Measurements from ENCODE around the gene RRP9. TPM values are rescaled to one million over a fixed set of nuclear protein-coding genes. Genes with fewer than 3 reads are reported as not detected.
A peak's percentile ranks its signal among the peaks of the same experiment; 100 is the strongest.

The RRP9 gene
- total RNA-seq, 1 experiment from 2014 or later, result 49.9 TPM

DNA sequence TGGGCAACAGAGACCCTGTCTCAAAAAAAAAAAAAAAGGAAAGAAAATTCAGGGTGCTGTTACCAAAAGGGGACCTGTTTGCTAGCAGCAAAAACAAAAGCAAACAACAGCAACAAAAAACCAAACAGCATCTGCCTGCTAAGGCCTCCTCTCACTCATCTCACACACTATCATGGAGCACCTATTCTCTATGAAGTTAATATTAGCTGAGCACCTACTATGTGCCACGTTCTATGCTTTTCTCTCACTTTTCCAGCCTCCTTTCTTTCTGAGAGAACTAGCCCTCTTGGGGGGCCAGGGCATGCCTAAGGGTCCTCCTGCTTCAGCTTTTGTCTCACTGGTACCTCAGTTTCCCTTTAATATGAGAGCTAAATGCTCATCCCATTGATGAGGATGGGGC lies 13.0 kb upstream of the RRP9 start (continued):
- TF ChIP-seq EMX1 (CRISPR knock-in tag; IDR thresholded peaks at IDR 0.05), result no peak
- TF ChIP-seq GTF2I (CRISPR knock-in tag; conservative IDR thresholded peaks at IDR 0.05), result no peak
- TF ChIP-seq, protein P1, sequence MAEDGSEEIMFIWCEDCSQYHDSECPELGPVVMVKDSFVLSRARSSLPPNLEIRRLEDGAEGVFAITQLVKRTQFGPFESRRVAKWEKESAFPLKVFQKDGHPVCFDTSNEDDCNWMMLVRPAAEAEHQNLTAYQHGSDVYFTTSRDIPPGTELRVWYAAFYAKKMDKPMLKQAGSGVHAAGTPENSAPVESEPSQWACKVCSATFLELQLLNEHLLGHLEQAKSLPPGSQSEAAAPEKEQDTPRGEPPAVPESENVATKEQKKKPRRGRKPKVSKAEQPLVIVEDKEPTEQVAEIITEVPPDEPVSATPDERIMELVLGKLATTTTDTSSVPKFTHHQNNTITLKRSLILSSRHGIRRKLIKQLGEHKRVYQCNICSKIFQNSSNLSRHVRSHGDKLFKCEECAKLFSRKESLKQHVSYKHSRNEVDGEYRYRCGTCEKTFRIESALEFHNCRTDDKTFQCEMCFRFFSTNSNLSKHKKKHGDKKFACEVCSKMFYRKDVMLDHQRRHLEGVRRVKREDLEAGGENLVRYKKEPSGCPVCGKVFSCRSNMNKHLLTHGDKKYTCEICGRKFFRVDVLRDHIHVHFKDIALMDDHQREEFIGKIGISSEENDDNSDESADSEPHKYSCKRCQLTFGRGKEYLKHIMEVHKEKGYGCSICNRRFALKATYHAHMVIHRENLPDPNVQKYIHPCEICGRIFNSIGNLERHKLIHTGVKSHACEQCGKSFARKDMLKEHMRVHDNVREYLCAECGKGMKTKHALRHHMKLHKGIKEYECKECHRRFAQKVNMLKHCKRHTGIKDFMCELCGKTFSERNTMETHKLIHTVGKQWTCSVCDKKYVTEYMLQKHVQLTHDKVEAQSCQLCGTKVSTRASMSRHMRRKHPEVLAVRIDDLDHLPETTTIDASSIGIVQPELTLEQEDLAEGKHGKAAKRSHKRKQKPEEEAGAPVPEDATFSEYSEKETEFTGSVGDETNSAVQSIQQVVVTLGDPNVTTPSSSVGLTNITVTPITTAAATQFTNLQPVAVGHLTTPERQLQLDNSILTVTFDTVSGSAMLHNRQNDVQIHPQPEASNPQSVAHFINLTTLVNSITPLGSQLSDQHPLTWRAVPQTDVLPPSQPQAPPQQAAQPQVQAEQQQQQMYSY (CRISPR knock-in tag; IDR thresholded peaks at IDR 0.05), result no peak
- TF ChIP-seq, protein P2, sequence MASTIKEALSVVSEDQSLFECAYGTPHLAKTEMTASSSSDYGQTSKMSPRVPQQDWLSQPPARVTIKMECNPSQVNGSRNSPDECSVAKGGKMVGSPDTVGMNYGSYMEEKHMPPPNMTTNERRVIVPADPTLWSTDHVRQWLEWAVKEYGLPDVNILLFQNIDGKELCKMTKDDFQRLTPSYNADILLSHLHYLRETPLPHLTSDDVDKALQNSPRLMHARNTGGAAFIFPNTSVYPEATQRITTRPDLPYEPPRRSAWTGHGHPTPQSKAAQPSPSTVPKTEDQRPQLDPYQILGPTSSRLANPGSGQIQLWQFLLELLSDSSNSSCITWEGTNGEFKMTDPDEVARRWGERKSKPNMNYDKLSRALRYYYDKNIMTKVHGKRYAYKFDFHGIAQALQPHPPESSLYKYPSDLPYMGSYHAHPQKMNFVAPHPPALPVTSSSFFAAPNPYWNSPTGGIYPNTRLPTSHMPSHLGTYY (CRISPR knock-in tag; IDR thresholded peaks at IDR 0.05), result no peak

DNA sequence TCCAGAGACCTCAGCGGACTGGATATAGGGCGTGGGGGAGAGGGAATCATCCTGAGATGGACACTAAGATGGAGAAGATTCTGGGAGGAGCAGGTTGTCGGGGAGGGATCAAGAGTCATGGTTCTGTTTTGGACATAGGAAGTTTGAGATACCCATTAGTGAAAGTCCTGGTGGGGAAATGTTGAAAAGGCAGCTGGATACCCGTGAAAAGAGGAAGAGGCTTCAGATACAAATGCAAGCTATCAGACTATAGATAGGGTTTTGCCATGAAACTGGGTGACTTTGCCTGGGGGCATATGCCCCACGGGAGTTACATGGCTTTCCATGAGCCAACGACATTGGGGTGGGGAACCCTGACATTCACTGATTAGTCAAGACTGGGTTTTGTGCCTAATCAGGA lies 12.4 kb upstream of the RRP9 start:
- DNase-seq (ENCODE audit: low spot score) (no peak), ATAC-seq (no peak)
- Mint-ChIP-seq H3K9me3 (no peaks in the 10 kb centered on the region), H3K4me1 (peaks cover 3% of the 10 kb centered on the region; the same call in 1 of the 2 replicates), H3K27ac (no peak overlapping the region), H3K36me3 (no peaks in the 10 kb centered on the region), H3K4me3 (no peak overlapping the region), H3K27me3 (ENCODE audit: low read depth) (peaks cover 63% of the 10 kb centered on the region)
- POLR2A ChIA-PET, result interaction anchor here (0.7 to 1.0 kb wide), 2 partner anchors 12 to 15 kb away, joined by 3 to 6 read pairs; partner anchors contain the start of genes PARP3 and RRP9
- CTCF ChIA-PET, result interaction anchor here (0.7 to 2.7 kb wide), 6 partner anchors 9 to 285 kb away, joined by 3 to 8 read pairs (median 4); partner anchors contain the start of genes ABHD14A, ABHD14B and RRP9
- no peak for TF ChIP-seq ATF1 (CRISPR knock-in tag; IDR thresholded peaks at IDR 0.05)
- TF ChIP-seq, protein P3, sequence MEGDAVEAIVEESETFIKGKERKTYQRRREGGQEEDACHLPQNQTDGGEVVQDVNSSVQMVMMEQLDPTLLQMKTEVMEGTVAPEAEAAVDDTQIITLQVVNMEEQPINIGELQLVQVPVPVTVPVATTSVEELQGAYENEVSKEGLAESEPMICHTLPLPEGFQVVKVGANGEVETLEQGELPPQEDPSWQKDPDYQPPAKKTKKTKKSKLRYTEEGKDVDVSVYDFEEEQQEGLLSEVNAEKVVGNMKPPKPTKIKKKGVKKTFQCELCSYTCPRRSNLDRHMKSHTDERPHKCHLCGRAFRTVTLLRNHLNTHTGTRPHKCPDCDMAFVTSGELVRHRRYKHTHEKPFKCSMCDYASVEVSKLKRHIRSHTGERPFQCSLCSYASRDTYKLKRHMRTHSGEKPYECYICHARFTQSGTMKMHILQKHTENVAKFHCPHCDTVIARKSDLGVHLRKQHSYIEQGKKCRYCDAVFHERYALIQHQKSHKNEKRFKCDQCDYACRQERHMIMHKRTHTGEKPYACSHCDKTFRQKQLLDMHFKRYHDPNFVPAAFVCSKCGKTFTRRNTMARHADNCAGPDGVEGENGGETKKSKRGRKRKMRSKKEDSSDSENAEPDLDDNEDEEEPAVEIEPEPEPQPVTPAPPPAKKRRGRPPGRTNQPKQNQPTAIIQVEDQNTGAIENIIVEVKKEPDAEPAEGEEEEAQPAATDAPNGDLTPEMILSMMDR (IDR thresholded peaks at IDR 0.05), result peak; percentile 17; the same call in 1 of the 2 replicates

DNA sequence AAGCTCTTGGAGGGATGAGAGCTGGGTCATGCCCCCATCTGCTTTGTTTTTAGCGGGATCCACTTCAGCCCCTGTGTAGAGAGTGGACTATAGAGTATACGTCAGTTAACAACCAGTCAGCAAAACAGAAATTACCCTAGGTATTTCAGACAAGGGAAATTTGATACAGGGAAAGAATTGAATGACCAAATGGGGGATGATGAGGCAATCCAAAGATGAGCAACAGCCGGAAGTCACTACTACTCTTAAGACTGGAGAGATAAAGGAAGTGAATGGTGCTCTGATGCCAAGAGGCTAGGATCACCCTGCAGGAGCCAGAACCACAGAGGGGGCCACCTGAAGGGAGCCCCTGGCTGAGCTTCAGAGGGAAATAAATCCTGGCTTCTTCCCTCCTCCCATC lies 11.7 kb upstream of the RRP9 start:
- Mint-ChIP-seq H3K4me1 (peaks cover 3% of the 10 kb centered on the region; the same call in 1 of the 2 replicates), H3K36me3 (no peaks in the 10 kb centered on the region), H3K9me3 (no peaks in the 10 kb centered on the region), H3K4me3 (no peak overlapping the region), H3K27ac (no peak overlapping the region), H3K27me3 (ENCODE audit: low read depth) (peaks cover 65% of the 10 kb centered on the region)
- CTCF ChIA-PET, result interaction anchor here (1.1 to 2.7 kb wide), 4 partner anchors 8 to 22 kb away, joined by 3 to 8 read pairs (median 6); partner anchors contain the start of genes ABHD14A, ABHD14B and RRP9
- no peak for DNase-seq (ENCODE audit: low spot score)
- ATAC-seq, result no peak
- POLR2A ChIA-PET, result interaction anchor here (1.0 kb wide), 1 partner anchor 12 kb away, joined by 3 read pairs; the partner anchor contains the start of genes PARP3 and RRP9
- no peak for TF ChIP-seq SP1 (CRISPR knock-in tag; conservative IDR thresholded peaks at IDR 0.05)
- no peak for TF ChIP-seq MYBL2 (CRISPR knock-in tag; IDR thresholded peaks at IDR 0.05)
- TF ChIP-seq EMX1 (CRISPR knock-in tag; IDR thresholded peaks at IDR 0.05), result no peak
- TF ChIP-seq, protein P4, sequence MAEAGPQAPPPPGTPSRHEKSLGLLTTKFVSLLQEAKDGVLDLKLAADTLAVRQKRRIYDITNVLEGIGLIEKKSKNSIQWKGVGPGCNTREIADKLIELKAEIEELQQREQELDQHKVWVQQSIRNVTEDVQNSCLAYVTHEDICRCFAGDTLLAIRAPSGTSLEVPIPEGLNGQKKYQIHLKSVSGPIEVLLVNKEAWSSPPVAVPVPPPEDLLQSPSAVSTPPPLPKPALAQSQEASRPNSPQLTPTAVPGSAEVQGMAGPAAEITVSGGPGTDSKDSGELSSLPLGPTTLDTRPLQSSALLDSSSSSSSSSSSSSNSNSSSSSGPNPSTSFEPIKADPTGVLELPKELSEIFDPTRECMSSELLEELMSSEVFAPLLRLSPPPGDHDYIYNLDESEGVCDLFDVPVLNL (CRISPR knock-in tag; IDR thresholded peaks at IDR 0.05; ENCODE audit: borderline replicate concordance, low read depth), result no peak

DNA sequence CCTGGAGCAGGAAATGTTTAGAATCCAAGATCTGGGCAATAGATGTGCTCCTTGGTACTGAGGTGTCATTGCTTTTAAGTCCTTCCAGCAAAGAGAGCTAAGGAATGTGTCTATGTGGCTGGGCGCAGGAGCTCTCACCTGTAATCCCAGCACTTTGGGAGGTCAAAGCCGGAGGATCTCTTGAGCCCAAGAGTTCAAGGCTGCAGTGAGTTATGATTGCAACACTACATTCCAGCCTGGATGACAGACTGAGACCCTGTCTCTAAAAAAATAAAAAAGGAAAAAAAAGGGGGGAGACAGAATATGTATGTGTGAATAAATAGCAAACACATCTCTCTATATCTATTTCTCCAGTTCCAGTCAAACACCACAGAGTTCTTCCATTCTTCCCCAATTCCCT lies 9.2 kb upstream of the RRP9 start:
- ChIA-PET POLR2A (no interaction called here), CTCF (interaction anchor here (1.5 kb wide), 1 partner anchor 23 kb away, joined by 3 read pairs; the partner anchor contains the start of gene ABHD14B)
- H3K4me3 Mint-ChIP-seq, result no peak overlapping the region

More for the DNA sequence above, 9.2 kb upstream of the RRP9 start:
- Mint-ChIP-seq H3K9me3 (no peaks in the 10 kb centered on the region), H3K4me1 (no peaks in the 10 kb centered on the region), H3K27ac (no peak overlapping the region), H3K36me3 (no peaks in the 10 kb centered on the region), H3K27me3 (ENCODE audit: low read depth) (peaks cover 65% of the 10 kb centered on the region)
- TF ChIP-seq ZNF317 (CRISPR knock-in tag; IDR thresholded peaks at IDR 0.05; ENCODE audit: borderline replicate concordance, low read depth) (no peak), ELF4 (CRISPR knock-in tag; IDR thresholded peaks at IDR 0.05; ENCODE audit: low read depth) (no peak), ATF1 (CRISPR knock-in tag; IDR thresholded peaks at IDR 0.05) (no peak), PRRX2 (CRISPR knock-in tag; IDR thresholded peaks at IDR 0.05) (no peak), EMX1 (CRISPR knock-in tag; IDR thresholded peaks at IDR 0.05) (no peak), ZNF263 (CRISPR knock-in tag; IDR thresholded peaks at IDR 0.05; ENCODE audit: low read depth) (no peak), CREM (CRISPR knock-in tag; IDR thresholded peaks at IDR 0.05) (no peak), SMAD4 (CRISPR knock-in tag; IDR thresholded peaks at IDR 0.05) (no peak), GRHL2 (CRISPR knock-in tag; IDR thresholded peaks at IDR 0.05; ENCODE audit: insufficient replicate concordance, severe bottlenecking) (no peak), SOX15 (CRISPR knock-in tag; IDR thresholded peaks at IDR 0.05) (no peak)
- TF ChIP-seq, protein P5, sequence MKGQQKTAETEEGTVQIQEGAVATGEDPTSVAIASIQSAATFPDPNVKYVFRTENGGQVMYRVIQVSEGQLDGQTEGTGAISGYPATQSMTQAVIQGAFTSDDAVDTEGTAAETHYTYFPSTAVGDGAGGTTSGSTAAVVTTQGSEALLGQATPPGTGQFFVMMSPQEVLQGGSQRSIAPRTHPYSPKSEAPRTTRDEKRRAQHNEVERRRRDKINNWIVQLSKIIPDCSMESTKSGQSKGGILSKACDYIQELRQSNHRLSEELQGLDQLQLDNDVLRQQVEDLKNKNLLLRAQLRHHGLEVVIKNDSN (CRISPR knock-in tag; IDR thresholded peaks at IDR 0.05), result no peak
- ATAC-seq (no peak), DNase-seq (ENCODE audit: low spot score) (no peak)

Data from WTC11 (cell line).